Stimulated activated CD8-positive, alpha-beta memory T cell treated with anti-CD3 and anti-CD28 coated beads, Interleukin-2, amount 100 ng/mL, for 1 hour (primary cell): ENCODE measurements around the gene TAP1.

Experiments used
- DNase-seq, 2 donors: peaks; one replicate each; pipeline ENCODE4 v3.0.0-alpha.2; 2020; ENCODE audit warnings: low read depth in 2 of 2

The TAP1 gene

GRCh38 chr6:32860674-32861073 lies 7.2 kb upstream of the TAP1 start:
- DNase-seq: no peak

GRCh38 chr6:32858194-32858593 lies 4.7 kb upstream of the TAP1 start:
- no peak for DNase-seq

DNA sequence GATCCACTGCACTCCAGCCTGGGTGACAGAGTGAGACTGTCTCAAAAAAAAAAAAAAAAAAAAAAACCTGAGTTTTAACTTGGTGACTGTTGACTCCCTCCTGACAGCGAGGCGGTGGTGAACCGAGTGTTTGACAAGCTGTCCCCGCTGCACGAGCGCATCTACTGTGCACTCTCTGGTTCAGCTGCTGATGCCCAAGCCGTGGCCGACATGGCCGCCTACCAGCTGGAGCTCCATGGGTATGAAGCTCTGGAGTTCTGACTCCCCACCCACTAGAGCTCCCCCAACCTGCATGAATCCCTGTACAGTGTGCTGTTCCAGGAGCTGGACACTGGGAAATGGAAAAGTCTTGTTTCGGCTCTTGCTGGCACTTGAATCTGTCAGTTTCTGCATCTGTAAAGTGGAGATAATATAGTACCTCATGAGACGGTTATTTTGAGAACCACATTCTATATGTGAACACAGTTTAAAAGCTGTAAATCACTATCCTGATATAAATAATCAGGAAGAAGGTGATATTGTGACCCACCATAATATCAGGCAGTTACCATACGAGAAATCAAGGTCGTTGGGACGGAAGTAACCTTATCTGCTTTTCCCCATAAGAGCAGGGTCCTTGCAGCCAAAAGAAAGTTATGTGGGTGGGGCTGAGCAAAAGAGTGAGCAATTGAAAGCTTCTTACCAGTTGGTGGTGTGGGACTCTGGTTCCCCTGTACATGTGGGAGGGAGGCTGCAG lies 3.8 kb upstream of the TAP1 start:
- DNase-seq: no peak

- DNase-seq: no peak
Observed at GRCh38 chr6:32855467-32856174, 2.1 kb upstream of the TAP1 start.

DNA sequence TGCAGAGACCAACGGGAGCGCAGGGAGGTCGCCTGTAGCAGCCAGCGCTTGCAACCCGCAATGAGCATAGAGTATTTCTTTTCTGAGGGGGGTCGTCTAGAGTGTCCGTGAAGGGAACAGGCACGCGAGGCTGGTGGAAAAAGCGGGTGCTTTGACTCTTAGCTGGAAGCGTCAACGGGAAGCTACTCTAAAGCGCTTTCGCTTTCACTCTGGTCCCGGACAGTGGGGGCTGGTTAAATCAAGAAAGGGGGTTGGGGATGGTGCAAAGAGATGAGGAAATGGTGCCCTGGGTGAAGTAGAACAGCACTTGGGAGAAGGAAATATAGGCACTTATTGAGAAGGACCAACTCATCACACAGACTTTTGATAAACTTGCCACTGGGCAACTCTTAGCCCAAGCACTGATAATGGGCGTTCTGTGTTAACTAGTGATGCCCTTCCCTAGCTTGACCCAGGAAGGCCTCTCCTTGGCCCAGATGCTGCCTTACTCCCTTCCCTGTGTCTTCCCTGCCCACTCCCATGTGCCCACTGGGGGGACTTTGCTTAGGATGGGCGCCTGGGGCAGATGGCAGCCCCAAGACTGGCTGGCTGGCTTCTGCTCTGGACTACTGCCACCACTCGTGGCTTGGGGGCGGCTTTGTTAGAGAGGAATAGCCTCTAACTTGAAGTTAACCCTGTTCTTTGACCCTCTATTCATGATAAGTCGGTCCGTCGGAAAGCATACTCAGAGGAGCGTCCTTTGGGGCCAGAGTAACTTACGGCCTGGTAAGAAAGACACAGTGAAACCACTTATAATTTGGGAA lies 1.1 kb upstream of the TAP1 start:
- DNase-seq: peak; percentile 36 to 41

DNA sequence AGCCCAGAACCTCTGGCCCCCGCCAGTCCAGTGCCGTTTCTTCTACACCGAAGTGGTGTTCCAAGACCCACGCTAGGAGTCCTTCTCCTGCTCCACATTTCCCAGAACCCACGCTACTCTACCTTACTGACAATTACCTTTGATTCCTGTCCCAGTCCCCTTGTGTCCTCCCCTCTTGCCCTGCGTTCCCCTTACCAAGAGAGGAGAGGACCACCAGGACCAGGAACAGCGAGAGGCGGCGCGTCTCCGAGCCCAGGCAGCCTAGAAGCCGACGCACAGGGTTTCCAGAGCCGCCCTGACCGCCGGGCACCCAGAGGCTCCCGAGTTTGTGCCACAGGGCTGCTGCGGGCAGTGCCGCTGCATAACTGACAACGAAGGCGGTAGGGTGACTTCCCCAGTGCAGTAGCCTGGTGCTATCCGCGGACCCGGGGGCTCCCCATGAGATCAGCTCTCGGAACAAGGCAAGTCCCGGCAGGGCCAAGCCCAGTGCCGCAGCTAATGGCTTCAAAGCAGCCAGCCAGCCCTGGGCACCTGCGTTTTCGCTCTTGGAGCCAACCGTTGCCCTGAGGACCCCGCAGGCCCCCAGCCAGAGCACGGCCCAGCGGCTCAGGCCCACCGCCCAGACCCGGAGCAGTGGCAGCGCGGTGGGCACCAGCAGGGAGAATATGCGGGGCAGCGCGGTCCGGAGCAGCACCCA lies 512 bp downstream of the TAP1 start:
- DNase-seq: peak in 1 of 2 donors; percentile 36

GRCh38 chr6:32852018-32852843 lies 1.3 kb downstream of the TAP1 start:
- DNase-seq: no peak

- DNase-seq: no peak
Observed at GRCh38 chr6:32851025-32851424, 2.5 kb downstream of the TAP1 start.

DNA sequence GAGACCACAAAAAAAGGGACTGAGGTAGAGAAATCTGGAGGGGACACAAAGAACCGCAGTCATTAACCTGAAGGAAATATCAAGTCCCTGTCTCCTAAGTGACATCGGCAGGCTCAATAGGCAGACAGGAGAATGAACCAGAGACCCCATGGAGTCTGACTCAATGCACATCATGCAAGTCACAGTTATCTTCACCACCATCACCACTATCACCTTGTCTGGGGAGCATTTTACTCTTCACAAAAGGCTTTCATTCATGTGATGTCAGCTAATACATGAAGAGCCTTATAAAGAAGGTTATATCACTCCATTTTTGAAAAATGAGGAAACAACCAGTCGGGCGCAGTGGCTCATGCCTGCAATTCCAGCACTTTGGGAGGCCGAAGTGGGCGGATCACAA lies 4.4 kb downstream of the TAP1 start:
- no peak for DNase-seq

DNA sequence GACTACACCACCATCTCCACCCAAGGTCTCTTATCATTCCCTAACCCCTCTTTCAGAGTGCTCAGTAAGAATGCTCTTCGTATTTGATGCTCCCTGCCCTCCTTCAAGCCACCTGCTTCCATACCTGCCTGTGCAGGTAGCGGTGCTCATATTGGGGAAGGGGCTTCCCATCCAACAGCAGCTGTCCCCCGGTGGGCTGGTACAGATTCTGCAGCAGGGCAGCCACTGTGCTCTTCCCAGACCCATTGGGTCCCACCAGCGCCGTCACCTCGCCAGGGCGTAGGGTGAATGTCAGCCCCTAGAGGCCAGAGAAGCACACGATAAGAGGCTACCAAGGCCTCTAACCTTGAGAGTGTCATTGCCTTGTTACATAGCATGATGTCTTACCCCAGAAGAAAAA lies 5.7 kb downstream of the TAP1 start:
- no peak for DNase-seq

DNA sequence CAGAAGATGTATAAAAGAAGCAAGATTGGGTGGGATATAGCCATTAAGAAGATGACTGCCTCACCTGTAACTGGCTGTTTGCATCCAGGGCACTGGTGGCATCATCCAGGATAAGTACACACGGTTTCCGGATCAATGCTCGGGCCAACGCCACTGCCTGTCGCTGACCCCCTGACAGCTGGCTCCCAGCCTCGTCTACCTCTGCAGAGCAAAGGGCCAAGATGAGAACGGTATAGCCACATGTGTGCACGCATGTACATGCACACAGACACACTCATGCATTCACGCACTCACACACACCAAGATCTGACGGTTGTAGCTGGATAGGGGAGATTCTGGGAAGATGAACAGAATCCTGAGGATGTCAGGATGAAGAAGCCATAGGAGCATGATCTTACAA lies 6.5 kb downstream of the TAP1 start:
- DNase-seq: no peak

GRCh38 chr6:32845384-32845884 lies 8.1 kb downstream of the TAP1 start:
- peak in 1 of 2 donors; percentile 24 for DNase-seq

DNA sequence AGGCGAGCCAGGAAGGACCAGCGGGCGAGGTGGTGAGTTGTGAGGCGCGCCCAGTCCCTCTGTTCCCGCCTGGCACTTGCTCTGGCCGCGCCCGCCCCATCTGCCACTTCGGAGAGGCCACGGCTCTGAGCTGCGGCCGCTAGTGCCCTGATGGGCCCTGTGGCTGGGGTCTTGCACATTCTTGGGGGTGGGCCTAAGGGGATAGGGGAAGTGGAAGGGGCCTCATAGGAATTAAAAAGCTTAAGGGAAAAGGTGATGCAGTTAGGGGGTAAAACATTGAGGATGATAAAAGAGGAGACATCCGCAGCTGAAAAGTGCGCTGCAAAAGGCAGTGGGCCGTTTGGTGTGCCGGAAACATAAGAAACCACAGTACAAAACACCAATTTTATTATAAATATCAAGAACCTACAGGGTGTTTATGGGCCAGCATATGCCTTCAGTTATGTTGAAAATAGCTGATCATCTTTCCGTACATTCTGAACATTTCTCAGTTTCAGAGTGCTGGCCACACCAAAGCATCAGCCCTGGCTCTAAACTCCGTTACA lies 8.6 kb downstream of the TAP1 start:
- DNase-seq: no peak

DNA sequence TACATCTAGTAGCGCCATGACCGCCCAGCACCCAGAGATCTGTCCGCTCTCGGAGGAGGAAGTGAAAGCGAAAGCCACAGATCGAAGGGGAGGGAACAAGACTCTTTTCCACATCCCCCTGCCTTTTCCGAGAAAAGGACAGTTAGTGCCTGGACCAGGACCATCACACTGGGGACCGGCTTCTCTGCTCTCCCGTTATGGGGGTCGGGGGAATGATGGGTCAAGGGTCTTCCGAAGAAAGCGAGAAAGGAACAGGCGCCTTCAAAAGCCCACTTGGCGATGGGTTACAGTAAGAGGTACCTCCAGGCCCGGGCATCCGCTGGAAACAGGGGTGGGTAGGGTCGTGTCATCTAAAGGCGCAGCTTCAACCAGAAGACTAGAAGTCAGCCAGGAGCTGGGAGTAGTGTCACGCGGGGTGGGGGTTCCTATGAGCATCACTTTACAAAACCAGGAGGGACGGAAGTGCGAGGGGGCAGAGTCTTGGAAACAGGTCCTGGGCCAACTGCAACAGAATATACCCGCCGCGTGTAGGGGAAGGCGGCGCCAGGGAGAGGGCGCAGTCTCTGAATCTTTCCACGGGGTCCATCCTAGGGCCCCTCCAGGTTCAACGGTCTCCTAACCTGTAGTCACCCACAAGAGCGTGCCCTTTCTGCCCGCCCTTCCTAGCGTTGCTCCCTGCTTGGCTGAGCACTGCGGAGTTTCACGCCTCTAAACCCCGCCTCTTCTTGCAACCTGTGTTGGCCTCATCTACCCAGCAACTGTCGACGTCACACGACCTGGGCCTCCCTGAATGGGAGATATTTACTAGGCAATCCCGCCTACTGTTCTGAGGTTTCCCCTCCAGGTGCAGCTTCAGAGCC lies 9.3 kb downstream of the TAP1 start, which contains the start of gene PSMB8:
PSMB8 (minus strand) TSS at position 69 of the 860 bp plus-strand sequence; CDS start at position 18, 51 bp downstream.
- peak; percentile 96 to 98 for DNase-seq

GRCh38 chr6:32843331-32843978 lies 10.0 kb downstream of the TAP1 start:
- DNase-seq: no peak

DNA sequence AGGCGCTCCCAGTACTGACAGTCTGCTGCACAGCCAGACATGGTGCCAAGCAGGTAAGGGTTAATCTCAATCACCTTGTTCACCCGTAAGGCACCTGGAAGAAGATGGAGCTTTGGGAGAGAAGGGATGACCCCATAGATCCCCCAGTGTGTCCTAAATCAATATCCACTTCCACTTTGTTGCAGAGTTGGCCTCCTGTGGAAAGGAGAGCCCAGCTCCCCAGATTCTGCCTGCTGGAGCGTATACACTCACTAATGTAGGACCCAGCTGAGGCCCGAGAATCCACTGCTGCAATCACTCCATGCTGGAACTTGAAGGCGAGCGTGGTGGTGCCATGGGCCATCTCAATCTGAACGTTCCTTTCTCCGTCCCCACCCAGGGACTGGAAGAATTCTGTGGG lies 10.8 kb downstream of the TAP1 start:
- no peak for DNase-seq

DNA sequence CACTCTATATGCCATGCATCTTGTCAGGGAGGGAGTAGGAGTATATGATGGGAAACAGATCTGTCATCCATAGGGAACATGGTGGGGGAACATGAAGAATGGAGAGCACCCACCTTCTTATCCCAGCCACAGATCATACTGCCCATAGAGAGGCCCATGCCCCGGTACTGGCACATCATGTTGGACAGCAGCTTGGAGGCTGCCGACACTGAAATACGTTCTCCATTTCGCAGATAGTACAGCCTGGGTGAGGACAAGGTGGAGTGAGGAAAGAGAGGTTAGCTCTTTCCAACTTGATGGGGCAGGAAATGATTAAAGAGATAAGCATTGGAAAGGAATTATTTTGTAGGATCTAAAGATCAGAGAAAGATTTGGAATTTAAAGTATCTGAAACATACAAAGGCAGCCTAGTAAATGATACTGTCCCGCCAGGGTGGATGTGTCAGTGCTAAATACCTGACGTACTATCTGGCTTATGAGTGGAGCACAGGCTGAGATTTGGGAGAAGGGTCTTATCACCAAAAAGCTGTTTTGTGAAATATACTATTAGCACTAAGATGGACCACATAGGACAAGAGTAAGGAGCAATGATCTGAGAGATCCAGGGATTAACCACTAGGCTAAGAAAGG lies 11.4 kb downstream of the TAP1 start:
- DNase-seq: no peak

DNA sequence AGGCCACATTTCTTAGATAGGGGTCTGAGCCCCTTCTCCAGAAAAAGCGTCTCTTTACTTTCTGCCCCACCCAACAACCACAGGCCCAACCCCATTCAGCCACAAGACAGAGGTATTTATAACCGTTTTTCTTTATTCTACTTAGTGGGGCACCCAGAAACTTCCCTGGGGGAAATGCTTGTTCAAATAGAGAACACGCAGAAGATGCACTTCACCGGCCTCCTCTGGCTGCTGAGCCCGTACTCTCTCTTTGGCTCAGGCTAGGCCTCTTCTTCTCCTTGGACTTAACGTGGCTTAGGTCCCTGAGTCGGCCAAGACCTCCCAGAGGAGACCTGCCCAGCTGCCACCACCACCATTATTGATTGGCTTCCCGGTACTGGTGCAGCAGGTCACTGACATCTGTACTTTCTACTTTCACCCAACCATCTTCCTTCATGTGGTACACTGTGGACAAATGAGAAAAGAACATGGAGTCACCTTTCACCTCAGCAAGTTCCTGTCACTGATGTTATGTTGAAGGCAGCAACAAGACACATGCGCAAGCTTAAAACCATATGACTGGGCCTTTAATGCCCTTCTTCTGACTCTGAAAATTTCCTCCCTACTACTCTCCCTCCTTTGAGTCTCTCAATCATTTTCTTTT lies 12.8 kb downstream of the TAP1 start:
- DNase-seq: no peak
